Measurements from ENCODE around the gene SYPL1. TPM values are rescaled to one million over a fixed set of nuclear protein-coding genes. Genes with fewer than 3 reads are reported as not detected.
"Not testable (repeated sequence)": the region's sequence is repeated elsewhere in the genome, so short reads cannot be mapped to it uniquely, and the experiment has no call there.

The SYPL1 gene
- total and polyA plus RNA-seq, 8 donors, result 16.4 to 44.7 (median 33.5) TPM

DNA sequence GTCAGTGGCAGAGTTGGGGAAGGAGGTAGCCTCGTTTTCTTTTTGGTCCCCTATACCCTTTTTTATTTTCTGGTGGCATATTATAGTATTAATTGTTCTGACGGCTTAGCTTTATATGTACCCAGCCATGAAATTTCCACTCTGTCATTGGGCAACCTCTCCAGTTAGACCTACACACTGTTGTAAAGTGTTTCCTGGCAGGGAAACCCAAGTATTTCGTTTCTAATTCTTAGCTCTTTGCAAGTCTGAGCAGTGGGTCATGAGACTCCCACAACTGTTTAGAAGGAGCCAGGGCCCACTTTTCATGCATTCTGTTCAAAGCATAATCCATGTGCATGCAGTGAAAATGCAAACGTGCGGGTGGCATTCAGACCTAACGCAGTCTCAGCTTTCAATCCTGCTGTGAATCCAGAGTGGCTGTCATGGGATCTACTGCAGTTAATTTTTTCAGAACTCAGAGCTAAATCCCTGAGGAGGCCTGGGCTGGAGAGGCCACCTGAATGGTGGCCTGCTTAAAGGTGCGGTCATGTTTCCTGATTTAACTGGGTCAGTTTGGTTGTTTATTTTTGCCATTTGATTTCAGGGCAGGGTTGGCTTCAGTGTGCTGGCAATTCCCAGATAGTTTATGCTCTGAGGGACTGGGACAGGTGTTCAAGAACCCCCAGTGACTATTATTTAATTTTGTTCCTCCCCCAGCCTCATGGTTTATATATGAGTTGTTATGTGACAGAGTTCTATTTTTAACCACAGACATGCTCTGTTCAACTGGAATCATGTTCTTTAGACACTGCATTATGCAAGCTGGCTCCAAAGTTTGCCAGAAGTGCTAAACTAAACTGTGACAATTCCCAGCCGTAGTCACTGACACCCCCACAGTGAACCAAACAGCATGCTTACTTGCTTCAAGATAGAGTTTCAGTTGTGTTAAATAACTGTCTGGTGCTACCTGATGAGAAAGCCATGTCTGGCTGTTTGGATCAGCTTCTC, 27.4 kb upstream of the SYPL1 start:
- intact Hi-C loops (cut with DNase I), result no loop called here
- no peak for DNase-seq

DNA sequence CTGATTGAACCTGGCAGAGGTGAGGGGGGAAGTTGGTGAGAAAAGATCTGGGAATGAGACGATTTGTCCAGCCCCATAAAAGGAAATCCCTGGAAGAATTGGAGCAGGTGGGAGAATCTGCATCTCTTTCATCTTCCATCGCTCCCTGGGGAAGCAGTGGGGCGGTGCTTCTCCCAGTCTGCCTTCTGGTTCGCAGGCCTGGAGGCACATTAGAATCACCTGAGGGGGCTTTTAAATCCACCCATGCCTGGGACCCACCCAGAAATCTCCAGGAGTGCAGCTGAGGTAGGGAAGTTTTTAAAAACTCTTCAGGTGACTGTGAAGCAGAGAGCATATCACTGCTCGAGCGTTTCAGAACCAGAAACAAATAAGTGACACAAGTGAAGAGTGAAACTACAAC, 26.7 kb upstream of the SYPL1 start:
- Histone ChIP-seq H3K9me3 (no peaks in the 10 kb centered on the region), H3K27me3 (no peaks in the 10 kb centered on the region), H3K4me1 (no peaks in the 10 kb centered on the region), H3K4me3 (no peak overlapping the region), H3K27ac (no peak overlapping the region), H3K36me3 (no peaks in the 10 kb centered on the region)
- intact Hi-C loops (cut with DNase I), result no loop called here
- 68 to 73% methylated on average over 6 of the region's 6 CpGs for WGBS, 2 donors
- ATAC-seq (no peak), FAIRE-seq (no peak), DNase-seq (no peak)
- TF ChIP-seq, protein P1, sequence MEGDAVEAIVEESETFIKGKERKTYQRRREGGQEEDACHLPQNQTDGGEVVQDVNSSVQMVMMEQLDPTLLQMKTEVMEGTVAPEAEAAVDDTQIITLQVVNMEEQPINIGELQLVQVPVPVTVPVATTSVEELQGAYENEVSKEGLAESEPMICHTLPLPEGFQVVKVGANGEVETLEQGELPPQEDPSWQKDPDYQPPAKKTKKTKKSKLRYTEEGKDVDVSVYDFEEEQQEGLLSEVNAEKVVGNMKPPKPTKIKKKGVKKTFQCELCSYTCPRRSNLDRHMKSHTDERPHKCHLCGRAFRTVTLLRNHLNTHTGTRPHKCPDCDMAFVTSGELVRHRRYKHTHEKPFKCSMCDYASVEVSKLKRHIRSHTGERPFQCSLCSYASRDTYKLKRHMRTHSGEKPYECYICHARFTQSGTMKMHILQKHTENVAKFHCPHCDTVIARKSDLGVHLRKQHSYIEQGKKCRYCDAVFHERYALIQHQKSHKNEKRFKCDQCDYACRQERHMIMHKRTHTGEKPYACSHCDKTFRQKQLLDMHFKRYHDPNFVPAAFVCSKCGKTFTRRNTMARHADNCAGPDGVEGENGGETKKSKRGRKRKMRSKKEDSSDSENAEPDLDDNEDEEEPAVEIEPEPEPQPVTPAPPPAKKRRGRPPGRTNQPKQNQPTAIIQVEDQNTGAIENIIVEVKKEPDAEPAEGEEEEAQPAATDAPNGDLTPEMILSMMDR (IDR thresholded peaks at IDR 0.05), result no peak

More for the DNA sequence above, 27.4 kb upstream of the SYPL1 start:
- no peaks in the 10 kb centered on the region for H3K27me3 ChIP-seq
- H3K27ac ChIP-seq, result no peak overlapping the region
- WGBS, 2 donors, result 74 to 79% methylated on average over 8 of the region's 8 CpGs
- H3K9me3 ChIP-seq, result no peaks in the 10 kb centered on the region
- TF ChIP-seq, protein P1 (IDR thresholded peaks at IDR 0.05), result no peak
- no peaks in the 10 kb centered on the region for H3K36me3 ChIP-seq
- H3K4me1 ChIP-seq, result no peaks in the 10 kb centered on the region
- H3K4me3 ChIP-seq, result no peak overlapping the region
- ATAC-seq (peak in 3 of 4 donors; percentile 16 to 49 (median 39)), FAIRE-seq (no peak)

DNA sequence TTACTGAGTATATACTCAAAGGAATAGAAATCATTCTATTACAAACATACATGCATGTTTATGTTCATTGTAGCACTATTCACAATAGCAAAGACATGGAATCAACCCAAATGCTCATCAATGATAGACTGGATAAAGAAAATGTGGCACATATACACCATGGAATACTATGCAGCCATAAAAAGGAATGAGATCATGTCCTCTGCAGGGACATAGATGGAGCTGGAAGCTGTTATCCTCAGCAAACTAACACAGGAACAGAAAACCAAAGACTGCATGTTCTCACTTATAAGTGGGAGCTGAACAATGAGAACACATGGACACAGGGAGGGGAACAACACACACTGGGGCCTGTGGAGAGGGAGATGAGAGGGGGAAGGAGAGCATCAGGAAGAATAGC, 26.1 kb upstream of the SYPL1 start:
- H3K4me3 ChIP-seq; ATAC-seq; H3K9me3 ChIP-seq; intact Hi-C loops (cut with DNase I); H3K4me1 ChIP-seq; H3K36me3 ChIP-seq; DNase-seq; H3K27me3 ChIP-seq; FAIRE-seq; H3K27ac ChIP-seq: not testable (repeated sequence)

GRCh38 chr7:106134241-106134640, 22.1 kb upstream of the SYPL1 start:
- Histone ChIP-seq H3K4me1 (no peaks in the 10 kb centered on the region), H3K27me3 (no peaks in the 10 kb centered on the region), H3K4me3 (no peak overlapping the region), H3K27ac (no peak overlapping the region), H3K9me3 (no peaks in the 10 kb centered on the region), H3K36me3 (no peaks in the 10 kb centered on the region)
- 57 to 58% methylated on average over 3 of the region's 3 CpGs for WGBS, 2 donors
- DNase-seq, result no peak
- TF ChIP-seq, protein P1 (IDR thresholded peaks at IDR 0.05), result no peak
- no peak for ATAC-seq
- intact Hi-C loops (cut with DNase I), result no loop called here
- no peak for FAIRE-seq

DNA sequence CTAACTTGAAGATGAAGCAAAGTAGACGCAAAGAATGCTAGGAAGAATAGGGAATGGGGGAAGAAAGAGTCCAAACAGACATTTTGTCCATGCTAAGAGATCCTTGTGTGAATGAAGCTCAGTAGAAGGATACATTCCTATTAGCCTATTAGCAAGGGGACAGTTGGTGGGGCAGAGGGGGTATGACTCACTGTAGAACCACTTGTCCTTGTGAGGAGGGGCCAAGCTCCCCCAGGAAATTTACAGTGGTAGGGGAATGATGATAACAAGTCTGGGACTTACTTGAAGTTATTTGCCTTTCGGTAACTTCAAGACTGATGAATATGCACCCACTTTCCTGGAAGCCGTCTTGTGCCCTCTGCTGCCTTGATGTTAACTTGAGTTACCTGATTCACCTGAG, 17.2 kb upstream of the SYPL1 start:
- WGBS, 2 donors, result 85 to 94% methylated on average over 3 of the region's 3 CpGs
- Histone ChIP-seq H3K4me1 (no peaks in the 10 kb centered on the region), H3K9me3 (no peaks in the 10 kb centered on the region), H3K4me3 (no peak overlapping the region), H3K27ac (no peak overlapping the region), H3K36me3 (no peaks in the 10 kb centered on the region), H3K27me3 (no peaks in the 10 kb centered on the region)
- DNase-seq, result no peak
- no peak for ATAC-seq
- TF ChIP-seq, protein P1 (IDR thresholded peaks at IDR 0.05), result no peak
- intact Hi-C loops (cut with DNase I), result no loop called here
- FAIRE-seq, result no peak

Measured in pancreas (tissue), 10 donors.